ENCODE measurements around the gene ZDHHC5. TPM values are rescaled to one million over a fixed set of nuclear protein-coding genes. Genes with fewer than 3 reads are reported as not detected.

ZDHHC5 gene
- total RNA-seq, 1 experiment from 2014 or later: 65.2 TPM

DNA sequence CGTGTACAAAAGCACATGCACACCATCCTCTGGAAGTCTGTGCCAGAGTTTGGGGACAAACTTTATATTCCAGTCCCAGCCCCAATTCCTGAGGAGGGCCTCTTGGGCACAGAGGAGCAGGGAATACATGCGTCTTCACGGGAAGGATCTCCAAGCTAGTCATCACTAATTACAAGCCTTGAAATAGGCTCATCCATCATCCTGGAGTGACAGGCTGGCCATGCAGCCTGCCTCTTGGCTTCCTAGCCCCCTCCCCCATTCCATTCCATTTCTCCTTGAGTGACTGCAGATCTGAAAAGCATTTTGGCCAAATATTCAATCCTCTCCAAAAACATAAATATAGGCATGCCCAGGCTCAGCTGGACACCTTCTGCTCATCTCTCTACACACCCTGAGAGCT is 45.7 kb upstream of the ZDHHC5 start:
- H3K79me2 ChIP-seq (ENCODE audit: insufficient read depth, low read length): no peaks in the 10 kb centered on the region
- Mint-ChIP-seq H3K27me3 (ENCODE audit: low read depth) (no peaks in the 10 kb centered on the region; the same call in 1 of the 2 replicates), H3K9me3 (peaks cover 11 to 18% of the 10 kb centered on the region in 2 experiments), H3K27ac (0 out of 7 replicates have a peak overlapping the region, but pooled peaks of 1 of the 3 experiments have one; percentile 3), H3K4me3 (no peak overlapping the region), H3K4me1 (no peaks in the 10 kb centered on the region), H3K36me3 (ENCODE audit: insufficient read depth in 1 of 3, low read depth in 3 of 3) (peaks cover 4 to 15% (median 5%) of the 10 kb centered on the region in 3 experiments; a peak in 6 of 7 replicates)
- no peak overlapping the region for H2BK120ac ChIP-seq (ENCODE audit: low read depth, low read length, poor library complexity, severe bottlenecking)
- H3K9me3 ChIP-seq (ENCODE audit: control insufficient read depth, low read depth, low read length): no peaks in the 10 kb centered on the region
- H3K27ac ChIP-seq (ENCODE audit: insufficient read length, low read depth, low read length): no peak overlapping the region
- no CpG with 5 or more reads among the region's 3 CpGs for WGBS (ENCODE audit: extremely low coverage, insufficient read length, low lambda C conversion rate)
- no peaks in the 10 kb centered on the region for H3K79me1 ChIP-seq (ENCODE audit: insufficient read depth, low read depth, low read length, poor library complexity, severe bottlenecking)
- DNase-seq: no peak
- H2AFZ ChIP-seq (ENCODE audit: low read length): no peak overlapping the region
- H3T11ph ChIP-seq (ENCODE audit: low read length): no peak overlapping the region
- no peak overlapping the region for H3K9ac ChIP-seq (ENCODE audit: extremely low read depth, insufficient read length, low read length)
- H4K8ac ChIP-seq (replicated peaks; ENCODE audit: insufficient read length, low read depth, low read length): no peak overlapping the region
- H2BK20ac ChIP-seq (ENCODE audit: low read depth, low read length, poor library complexity, severe bottlenecking): no peak overlapping the region
- no peaks in the 10 kb centered on the region for H4K20me1 ChIP-seq (ENCODE audit: control insufficient read depth, insufficient read depth, insufficient read length)
- H3K23ac ChIP-seq (ENCODE audit: insufficient read length, low read depth, low read length): no peak overlapping the region
- H4K91ac ChIP-seq (ENCODE audit: insufficient read length, low read depth, low read length): no peak overlapping the region
- H2AK5ac ChIP-seq (ENCODE audit: insufficient read length, low read length): no peak overlapping the region
- no peaks in the 10 kb centered on the region for H3K27me3 ChIP-seq (ENCODE audit: insufficient read depth, low read length)
- H2BK12ac ChIP-seq (ENCODE audit: insufficient read length, low read depth, low read length): no peak overlapping the region
- no peaks in the 10 kb centered on the region for H3K23me2 ChIP-seq (ENCODE audit: insufficient read length, low read depth, low read length, poor library complexity, severe bottlenecking)
- TF ChIP-seq CTCF (conservative IDR thresholded peaks at IDR 0.05): no peak
- H3K18ac ChIP-seq (ENCODE audit: insufficient read length, low read depth, low read length): no peak overlapping the region
- H3K4me2 ChIP-seq (ENCODE audit: insufficient read depth, insufficient read length, low read length): no peak overlapping the region
- H2BK5ac ChIP-seq (ENCODE audit: insufficient read length, low read length): no peak overlapping the region
- H4K5ac ChIP-seq (ENCODE audit: insufficient read length, low read depth, low read length): no peak overlapping the region
- H3K14ac ChIP-seq (ENCODE audit: insufficient read depth, low read length): no peak overlapping the region
- no peak overlapping the region for H3K56ac ChIP-seq (ENCODE audit: insufficient read length, low read depth, low read length)
- no peak overlapping the region for H2BK15ac ChIP-seq (ENCODE audit: low read depth, low read length)
- H3K4me1 ChIP-seq (ENCODE audit: insufficient read depth, low read length): no peaks in the 10 kb centered on the region
- H3K4ac ChIP-seq (ENCODE audit: low read depth, low read length): no peak overlapping the region

All from H9 (cell line).